Measurements from ENCODE around the gene DRC3.

Gene DRC3

DNA sequence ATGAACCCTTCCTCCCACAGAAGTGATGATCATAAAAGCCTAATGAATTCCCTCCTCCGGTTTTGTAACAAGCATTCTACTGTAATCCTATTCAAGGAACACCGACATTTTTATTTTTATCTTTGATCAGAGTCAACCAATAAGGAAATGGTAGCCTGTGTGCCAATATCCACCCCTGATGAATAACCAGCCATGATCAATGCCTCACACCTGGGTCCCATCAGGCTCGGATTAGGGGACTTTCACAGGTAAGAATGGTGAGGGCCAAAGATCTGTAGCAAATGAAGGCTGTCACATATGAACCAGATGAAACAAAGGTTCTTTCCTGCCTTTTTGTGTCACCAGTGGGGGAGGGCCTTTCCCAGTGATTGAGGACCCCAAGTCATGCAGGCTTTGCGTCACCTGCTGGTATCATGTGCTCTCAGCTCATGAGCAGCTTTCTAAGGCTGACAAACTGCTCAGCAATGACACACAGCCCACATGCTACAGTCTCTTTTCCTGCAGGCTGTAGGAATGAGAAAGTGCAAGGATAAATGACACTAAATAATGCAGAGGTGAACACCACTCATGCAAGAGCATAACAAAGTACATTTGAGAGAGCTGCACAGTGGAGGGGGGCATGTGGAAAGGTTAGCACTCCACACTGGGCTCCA, 35.3 kb upstream of the DRC3 start:
- TF ChIP-seq, protein P1, sequence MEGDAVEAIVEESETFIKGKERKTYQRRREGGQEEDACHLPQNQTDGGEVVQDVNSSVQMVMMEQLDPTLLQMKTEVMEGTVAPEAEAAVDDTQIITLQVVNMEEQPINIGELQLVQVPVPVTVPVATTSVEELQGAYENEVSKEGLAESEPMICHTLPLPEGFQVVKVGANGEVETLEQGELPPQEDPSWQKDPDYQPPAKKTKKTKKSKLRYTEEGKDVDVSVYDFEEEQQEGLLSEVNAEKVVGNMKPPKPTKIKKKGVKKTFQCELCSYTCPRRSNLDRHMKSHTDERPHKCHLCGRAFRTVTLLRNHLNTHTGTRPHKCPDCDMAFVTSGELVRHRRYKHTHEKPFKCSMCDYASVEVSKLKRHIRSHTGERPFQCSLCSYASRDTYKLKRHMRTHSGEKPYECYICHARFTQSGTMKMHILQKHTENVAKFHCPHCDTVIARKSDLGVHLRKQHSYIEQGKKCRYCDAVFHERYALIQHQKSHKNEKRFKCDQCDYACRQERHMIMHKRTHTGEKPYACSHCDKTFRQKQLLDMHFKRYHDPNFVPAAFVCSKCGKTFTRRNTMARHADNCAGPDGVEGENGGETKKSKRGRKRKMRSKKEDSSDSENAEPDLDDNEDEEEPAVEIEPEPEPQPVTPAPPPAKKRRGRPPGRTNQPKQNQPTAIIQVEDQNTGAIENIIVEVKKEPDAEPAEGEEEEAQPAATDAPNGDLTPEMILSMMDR (IDR thresholded peaks at IDR 0.05), result no peak

DNA sequence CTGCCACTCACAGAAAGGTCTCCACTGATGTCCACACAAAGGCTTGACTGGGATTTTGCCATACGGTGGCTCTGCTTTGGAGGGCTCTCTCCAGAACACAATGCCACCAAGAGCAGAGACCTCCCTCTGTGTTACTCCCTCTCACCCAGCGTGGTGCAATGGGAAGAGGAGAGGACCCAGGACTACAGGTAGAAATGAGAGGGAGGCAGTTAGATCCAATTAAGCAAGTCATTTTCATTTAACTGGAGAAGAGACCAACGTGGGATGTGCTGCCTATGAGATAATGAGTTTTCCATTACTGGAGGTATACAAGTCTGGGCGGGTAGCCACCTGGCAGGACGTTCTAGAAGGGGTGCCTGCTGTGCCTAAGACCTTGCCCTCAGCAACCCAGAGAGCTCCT, 34.7 kb upstream of the DRC3 start:
- TF ChIP-seq, protein P1 (IDR thresholded peaks at IDR 0.05), result no peak

DNA sequence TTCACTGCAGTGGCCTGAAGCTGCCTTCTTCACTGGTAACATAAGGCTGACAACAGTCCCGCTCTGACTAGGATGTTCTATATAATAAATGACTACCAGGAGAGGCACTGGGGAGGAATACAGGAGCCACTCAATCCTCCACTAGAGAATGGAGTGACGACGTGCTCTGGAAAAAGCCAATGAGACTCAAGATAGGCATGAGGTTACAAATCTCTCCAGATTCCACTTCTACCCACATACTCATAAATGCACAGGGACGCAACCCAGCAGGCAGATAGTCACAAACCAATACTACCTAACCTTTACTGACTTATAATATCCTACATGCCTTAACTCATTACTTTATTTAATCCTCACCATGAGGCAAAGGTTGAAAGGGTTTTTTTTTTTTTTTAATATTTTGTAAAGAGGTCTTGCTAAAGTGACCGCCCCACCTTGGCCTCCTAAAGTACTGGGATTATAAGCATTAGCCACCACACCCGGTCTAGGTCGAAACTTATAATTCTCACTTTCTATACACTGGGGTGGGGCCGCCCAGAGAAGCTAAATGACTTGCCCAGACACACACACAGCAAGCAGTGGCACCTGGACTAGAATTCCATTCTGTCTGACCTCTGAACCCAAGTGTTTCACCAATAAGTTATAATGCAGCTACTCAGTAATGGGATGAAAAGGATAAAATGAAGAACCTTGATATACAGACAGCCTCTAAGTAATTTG, 34.1 kb upstream of the DRC3 start:
- TF ChIP-seq, protein P1 (IDR thresholded peaks at IDR 0.05), result no peak

DNA sequence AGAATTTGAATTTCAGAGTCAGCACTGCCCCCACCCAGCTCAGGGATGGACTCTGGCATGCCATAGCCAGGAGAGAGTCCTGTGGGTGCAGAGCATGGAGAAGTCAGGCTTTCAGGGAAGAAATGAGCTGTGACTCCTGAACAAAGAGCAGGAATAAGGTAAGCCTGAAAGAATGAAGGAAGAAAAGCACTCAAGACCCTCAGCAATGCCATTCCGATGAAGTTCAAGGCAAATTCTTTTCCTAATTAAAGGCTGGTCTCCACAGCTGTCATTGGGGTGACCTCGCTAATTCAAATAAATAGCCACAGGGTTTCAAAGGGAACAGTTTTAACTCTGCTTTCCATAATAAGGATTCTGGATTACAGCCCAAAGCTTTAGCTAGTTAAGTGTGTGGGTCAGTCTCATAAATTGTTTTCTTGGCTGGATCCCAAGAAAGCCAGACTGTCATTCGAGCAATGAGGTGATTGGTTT, 32.2 kb upstream of the DRC3 start:
- TF ChIP-seq, protein P1 (IDR thresholded peaks at IDR 0.05), result no peak

DNA sequence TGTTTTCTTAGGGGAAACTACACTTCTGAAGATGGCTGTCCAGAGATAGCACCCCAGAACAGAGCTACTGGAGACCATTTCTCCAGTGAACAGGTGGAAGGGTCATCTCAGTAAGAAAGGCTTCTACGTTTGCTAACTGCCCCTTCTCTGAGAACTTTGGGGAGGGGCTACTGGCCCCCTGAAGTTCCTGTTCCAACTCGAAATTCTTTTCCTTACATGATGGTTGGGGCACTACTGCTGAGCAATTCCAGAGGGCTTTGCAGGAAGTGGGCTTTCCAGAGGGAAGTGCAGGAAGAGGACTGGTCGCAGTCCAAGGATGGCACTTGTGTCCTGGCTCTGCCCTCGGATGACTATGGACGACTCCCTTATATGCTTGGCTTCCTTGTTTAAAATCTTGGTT, 31.6 kb upstream of the DRC3 start:
- TF ChIP-seq, protein P1 (IDR thresholded peaks at IDR 0.05), result no peak

DNA sequence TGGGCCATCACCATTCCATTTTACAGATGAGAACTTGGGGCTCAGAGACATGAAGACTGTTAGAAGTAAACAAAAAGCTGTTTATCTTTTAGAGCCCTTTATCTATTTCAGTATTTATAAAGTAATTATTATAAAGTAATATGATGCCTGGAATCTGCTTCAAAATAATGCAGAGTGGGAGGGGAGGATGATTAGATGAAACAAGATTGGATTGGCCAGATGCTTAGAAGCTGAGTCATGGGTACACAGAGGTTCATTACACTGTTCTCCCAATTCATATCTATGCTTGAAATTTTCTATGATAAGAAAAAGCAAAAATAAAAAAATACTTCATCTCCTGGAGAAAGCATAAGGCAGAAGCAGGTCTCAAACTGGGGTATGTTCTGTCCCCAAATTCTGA, 29.8 kb upstream of the DRC3 start:
- TF ChIP-seq, protein P1 (IDR thresholded peaks at IDR 0.05), result no peak

DNA sequence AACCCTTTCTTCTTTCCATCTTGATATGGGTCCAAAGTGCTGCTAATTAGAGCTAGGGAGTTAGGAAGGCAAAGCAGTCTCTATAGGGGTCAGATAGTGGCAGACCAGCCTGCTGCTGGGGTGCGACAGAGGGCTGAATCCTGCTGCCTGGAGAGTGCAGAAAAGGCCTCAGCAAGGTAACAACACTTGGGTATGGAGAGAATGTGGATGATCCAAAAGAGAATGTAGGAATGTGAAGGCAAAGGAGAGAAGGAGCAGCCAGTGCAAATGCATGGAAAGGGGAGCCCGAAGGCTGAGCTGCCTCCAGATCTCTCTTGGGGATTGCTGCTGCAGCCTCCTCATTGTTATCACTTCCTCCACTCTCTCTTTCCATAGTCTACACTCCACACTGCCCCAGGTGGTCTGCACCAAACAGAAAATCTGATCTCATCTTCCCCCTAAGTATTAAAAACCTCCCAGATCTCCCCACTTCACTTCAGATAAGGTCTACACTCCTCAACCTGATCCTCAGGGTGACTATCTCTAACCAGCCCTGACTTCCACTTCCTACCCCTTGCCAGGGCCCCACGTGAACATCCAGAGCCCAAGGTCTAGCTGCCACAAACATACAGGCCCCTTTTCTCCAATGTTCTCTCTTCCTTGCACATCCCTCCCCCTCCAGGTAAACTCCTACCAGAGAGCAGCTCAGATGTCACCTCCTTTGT, 29.2 kb upstream of the DRC3 start:
- TF ChIP-seq, protein P1 (IDR thresholded peaks at IDR 0.05), result no peak
